Measurements from ENCODE around the gene KAT7.

KAT7 gene

GRCh38 chr17:49842371-49842770 is 53.9 kb downstream of the KAT7 start:
- TF ChIP-seq CTCF (IDR thresholded peaks at IDR 0.05; ENCODE audit: borderline replicate concordance, insufficient read depth, low read depth, low read length) = no peak
- H3K4me3 ChIP-seq (ENCODE audit: low read depth, low read length) = no peak overlapping the region

GRCh38 chr17:49842846-49843245 is 54.4 kb downstream of the KAT7 start:
- no peak for TF ChIP-seq CTCF (IDR thresholded peaks at IDR 0.05; ENCODE audit: borderline replicate concordance, insufficient read depth, low read depth, low read length)
- H3K4me3 ChIP-seq (ENCODE audit: low read depth, low read length) = no peak overlapping the region

- peak; percentile 58; the same call in 1 of the 2 replicates for TF ChIP-seq CTCF (IDR thresholded peaks at IDR 0.05; ENCODE audit: borderline replicate concordance, insufficient read depth, low read depth, low read length)
Measured at GRCh38 chr17:49843774-49844350, 55.4 kb downstream of the KAT7 start.

GRCh38 chr17:49845321-49845720 is 56.8 kb downstream of the KAT7 start:
- TF ChIP-seq CTCF (IDR thresholded peaks at IDR 0.05; ENCODE audit: borderline replicate concordance, insufficient read depth, low read depth, low read length) = no peak
- no peak overlapping the region for H3K4me3 ChIP-seq (ENCODE audit: low read depth, low read length)

More at GRCh38 chr17:49843774-49844350, 55.4 kb downstream of the KAT7 start:
- H3K4me3 ChIP-seq (ENCODE audit: low read depth, low read length) = no peak overlapping the region

GRCh38 chr17:49846938-49847712 is 58.6 kb downstream of the KAT7 start:
- no peak overlapping the region for H3K4me3 ChIP-seq (ENCODE audit: low read depth, low read length)
- no peak for TF ChIP-seq CTCF (IDR thresholded peaks at IDR 0.05; ENCODE audit: borderline replicate concordance, insufficient read depth, low read depth, low read length)

- TF ChIP-seq CTCF (IDR thresholded peaks at IDR 0.05; ENCODE audit: borderline replicate concordance, insufficient read depth, low read depth, low read length) = no peak
- H3K4me3 ChIP-seq (ENCODE audit: low read depth, low read length) = no peak within 1 kb of the TSS
Measured at GRCh38 chr17:49848019-49848473, 59.6 kb downstream of the KAT7 start, which contains the start of gene TAC4. Gene TAC4, minus strand, starts transcription at chr17:49848069. Its CDS starts 52 bp downstream, at chr17:49848017.

- no peak for TF ChIP-seq CTCF (IDR thresholded peaks at IDR 0.05; ENCODE audit: borderline replicate concordance, insufficient read depth, low read depth, low read length)
- H3K4me3 ChIP-seq (ENCODE audit: low read depth, low read length) = no peak overlapping the region
Measured at GRCh38 chr17:49848739-49849138, 60.3 kb downstream of the KAT7 start.
